Stimulated activated CD4-positive, alpha-beta T cell treated with anti-CD3 and anti-CD28 coated beads, Interleukin-2, amount 100 ng/mL, for 4 hours (primary cell): ENCODE results near the gene BPIFA3.

ENCODE experiments used
- DNase-seq: peaks from one replicate; pipeline ENCODE4 v3.0.0-alpha.2; 2020; ENCODE audit warnings: low read depth

Gene BPIFA3

GRCh38 chr20:33224399-33224798, 7.2 kb downstream of the BPIFA3 start:
- DNase-seq, result no peak

GRCh38 chr20:33229843-33230242, 12.7 kb downstream of the BPIFA3 start:
- no peak for DNase-seq

DNA sequence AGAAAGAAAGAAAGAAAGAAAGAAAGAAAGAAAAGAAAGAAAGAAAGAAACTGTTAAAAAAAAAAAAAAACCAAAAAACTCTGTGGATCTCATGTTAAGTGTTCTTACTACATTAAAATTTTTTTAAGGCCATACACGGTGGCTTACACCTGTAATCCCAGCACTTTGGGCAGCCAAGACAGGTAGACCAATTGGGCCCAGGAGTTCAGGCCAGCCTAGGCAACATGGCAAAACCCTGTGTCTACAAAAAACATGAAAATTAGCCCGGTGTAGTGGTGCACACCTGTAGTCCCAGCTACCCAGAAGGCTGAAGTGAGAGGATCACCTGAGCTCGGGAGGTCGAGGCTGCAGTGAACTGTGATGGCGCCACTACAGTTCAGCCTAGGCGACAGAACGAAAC, 14.1 kb downstream of the BPIFA3 start:
- no peak for DNase-seq

DNA sequence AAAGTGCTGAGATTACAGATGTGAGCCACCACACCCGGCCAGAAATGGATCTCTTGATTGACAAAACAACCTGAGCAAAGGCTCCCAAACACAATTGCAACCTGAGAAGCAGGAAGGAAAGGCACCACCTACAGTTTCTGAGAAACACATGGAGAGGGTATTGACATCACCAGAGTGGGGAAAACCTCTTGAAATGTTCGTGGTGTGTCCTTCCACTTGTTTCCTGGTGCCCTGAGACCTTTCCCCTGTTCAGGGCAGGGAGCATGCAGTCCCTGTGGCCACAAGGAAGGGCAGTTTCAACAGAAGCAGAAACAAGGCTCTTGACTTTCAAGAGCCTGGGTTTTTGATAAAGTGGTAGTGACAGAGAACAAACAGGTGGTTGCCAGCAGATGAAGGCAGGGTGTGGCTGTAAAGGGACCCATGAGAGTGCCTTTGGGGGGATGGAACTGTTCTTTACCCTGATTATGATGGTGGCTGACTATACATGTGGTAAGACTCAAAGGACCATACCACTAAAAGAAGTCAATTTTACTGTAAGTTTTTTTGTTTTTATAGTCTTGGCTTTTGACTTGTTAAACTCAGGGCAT, 15.4 kb downstream of the BPIFA3 start:
- DNase-seq, result no peak

GRCh38 chr20:33233129-33233774, 16.1 kb downstream of the BPIFA3 start:
- no peak for DNase-seq

- DNase-seq, result no peak
These were observed 16.9 kb downstream of the BPIFA3 start for GRCh38 chr20:33234050-33234449.

DNA sequence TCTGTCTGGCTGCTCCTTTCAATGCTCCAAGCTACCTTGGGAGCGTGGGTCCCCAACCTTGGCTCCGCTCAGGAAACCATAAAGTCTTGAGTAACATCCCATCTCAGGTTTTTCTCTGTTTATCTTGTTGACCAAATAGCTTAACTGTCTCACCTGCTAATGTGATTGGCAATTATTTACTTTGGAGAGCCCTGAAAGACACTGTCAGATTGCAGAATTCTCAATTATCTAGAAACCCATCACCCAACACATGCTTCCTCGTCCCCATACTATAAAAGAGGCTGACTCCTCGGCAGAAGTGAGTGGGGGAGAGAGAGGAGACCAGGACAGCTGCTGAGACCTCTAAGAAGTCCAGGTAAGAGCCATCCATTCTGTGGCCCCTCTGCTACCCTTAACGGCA, 18.5 kb downstream of the BPIFA3 start, which contains the start of gene BPIFA1:
TSS of gene BPIFA1 (plus strand) at position 301 of the 400 bp plus-strand sequence. CDS start 1,716 bp downstream, outside the sequence.
- DNase-seq, result no peak

DNA sequence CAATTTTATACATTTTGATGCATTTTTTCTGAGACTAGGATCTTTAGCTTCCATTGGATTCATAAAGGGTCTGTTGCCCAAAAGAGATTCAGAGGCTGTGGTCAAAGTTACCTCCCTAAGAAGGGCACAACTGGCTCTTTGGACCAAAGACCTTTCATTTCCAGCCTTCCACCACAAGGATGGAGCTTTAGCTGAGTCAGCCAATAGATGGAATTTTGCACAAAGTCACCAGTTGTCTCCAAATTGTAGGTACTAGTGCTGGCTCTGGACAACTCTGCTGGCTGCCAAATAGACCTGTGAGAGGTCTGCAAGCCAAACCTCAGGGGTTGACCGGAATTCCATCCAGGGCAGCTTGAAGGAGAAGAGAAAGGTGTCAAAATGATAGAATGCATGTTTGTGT, 19.2 kb downstream of the BPIFA3 start:
- DNase-seq, result no peak

DNA sequence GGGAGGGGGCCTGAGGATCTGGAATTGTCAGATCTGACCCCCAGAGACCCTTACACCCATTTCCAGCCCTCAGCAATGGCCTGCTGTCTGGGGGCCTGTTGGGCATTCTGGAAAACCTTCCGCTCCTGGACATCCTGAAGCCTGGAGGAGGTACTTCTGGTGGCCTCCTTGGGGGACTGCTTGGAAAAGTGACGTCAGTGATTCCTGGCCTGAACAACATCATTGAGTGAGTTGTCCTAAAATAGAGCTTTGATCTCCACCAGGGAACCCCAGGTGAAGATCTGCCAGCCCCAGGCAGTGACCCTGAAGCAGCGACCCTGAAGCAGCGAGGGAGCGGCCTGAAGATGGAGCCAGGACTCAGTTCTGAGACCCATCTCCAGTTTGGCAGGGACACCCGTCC, 20.8 kb downstream of the BPIFA3 start:
- no peak for DNase-seq

- no peak for DNase-seq
These were observed 22.3 kb downstream of the BPIFA3 start for GRCh38 chr20:33239418-33239817.

DNA sequence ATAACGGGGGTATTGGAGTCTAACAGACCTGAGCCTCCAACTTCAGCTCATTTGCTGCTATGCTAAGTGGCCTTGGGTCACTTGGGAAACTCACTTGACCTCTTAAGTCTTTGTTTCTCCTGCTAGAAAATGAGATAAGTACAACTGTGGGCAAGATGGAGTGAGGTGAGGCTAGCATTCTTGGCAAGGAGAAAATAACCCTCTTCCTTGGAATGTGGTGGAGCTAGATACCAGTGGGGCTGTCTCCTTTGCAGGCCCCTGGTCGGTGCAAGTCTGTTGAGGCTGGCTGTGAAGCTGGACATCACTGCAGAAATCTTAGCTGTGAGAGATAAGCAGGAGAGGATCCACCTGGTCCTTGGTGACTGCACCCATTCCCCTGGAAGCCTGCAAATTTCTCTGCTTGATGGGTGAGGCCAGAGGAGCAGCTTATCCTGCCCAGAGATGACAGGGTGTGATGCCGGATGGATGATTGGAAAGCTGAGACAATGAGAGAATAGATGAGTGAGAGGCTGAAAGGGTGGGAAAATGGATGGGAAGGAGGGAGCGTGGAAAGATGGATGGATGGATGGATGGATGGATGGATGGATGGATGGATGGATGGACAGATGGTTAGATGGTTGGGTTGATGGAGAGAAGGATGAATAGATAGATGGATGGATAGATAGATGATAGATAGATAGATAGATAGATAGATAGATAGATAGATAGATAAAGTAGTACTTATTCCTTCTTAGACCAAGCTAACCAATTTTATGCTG, 23.0 kb downstream of the BPIFA3 start:
- DNase-seq, result no peak

DNA sequence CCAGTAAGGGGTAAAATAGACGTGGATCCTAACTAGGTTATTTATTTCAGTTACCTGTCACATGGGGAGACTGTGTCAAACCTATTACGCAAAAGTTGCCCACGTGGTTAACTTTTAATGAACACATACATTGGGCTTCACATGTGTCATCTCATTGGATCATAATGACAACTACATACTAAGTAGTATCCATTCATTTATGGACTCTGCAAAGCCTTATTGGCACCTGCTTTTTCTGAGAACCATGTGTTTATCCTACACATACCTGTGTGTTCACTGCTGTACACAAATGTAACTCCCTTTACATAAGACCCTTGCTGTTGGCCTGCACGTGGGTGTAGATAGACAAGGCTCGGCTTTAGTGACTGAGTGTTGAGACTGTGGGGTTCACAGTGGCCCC, 23.8 kb downstream of the BPIFA3 start:
- DNase-seq, result no peak

DNA sequence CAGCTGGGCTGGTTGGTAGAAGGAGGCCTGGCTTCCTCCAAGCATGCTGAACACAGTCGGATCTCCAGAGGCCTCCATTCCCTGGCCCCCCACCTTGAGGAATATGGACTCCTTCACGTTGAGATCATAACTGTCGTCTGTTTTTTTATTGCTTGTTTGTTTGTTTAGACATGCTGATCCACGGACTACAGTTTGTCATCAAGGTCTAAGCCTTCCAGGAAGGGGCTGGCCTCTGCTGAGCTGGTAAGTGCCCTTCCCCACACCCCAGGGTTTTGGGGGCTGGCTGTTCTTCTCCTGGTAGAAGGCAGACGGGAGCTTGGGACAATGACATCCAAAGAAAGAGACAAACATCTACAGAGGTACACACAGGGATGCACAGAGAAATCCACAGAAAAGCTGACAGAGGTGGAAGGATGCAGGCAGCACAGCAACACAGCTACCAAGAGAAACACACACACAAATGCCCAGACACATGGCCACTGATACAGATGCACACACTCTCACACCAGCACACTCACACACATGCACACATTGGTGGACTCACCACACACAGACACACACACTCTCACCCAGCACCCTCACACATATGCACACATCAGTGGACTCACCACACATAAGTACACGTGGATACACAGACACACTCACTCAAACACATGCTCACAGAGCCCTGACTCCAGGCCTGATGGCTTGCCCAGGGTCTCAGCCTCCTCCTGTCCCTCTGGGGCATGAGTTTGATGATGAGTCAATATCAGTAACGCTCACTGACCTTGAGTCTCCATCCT, 25.4 kb downstream of the BPIFA3 start:
- no peak for DNase-seq

DNA sequence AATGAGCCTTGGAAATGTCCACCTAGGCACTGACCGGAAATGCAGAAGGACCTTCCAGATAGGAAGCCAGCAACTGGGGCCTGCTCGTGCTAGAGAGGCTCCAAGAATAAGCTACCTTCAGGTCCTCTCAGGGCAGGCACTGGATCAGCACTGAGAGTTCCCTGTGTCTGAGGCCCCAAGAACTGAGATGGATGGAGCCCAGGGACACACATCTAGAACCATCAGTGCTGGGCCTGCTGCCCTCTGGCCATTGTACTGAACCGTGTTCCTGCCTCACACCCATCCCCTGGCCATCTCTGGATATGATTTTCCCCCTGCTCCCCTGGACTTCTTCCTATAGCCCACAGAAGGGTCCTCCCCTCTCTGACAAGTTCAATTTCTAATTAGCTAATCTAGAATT, 28.9 kb downstream of the BPIFA3 start:
- no peak for DNase-seq

DNA sequence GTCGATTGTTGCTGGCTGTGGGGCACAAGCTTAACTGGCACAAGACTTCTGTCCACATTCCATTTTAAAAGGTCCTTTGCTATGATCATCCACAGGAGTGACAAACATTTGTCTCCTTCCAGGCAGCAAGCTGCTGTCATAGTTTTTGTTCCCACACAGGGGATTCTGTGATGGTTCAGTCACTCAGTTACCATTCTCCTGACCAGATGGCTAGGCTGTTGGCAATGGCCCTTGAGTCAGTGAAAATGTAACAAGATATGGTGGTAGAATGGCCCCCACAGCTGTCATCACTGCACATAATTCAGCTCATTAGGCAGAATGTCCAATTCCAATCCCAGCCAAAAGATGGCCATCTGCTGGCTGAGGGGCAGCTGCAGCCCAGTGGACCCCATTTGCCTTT, 32.3 kb downstream of the BPIFA3 start:
- DNase-seq, result no peak

DNA sequence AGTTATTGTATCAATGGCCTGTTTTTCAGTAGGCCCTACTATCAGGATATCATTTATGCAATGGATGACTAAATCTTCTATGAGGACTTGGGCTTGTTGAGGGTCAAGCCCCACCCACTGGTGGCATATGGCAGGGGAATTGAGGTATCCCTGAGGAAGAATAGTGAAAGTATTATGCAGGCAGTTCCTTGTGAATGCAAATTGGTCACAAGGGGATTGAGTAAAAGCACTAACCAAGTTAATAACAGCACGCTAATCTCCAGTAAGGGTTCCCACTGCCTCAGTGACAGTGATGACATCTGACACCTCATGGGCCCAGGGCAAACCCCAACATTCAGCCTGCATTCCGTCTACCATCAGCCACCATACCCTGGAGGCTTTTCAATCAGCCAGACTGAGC, 33.5 kb downstream of the BPIFA3 start:
- no peak for DNase-seq

DNA sequence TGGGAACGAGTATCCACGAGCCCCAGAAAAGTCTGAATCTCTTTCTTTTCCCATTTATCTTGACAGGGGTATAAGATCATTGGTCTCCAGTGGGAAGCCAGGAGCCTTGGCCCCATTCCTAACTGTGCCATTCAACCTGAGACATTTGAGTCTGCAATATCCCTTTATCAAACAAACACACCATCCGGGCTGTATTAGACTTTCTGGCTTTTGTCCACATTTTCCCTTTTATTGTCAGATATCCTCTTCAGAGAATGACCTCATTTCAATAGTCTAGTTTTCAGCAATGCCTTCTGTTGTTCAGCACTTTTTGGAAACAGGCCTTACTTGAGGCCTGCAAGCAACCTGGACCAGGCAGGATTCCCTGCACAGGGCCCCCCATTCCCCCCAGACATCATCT, 34.3 kb downstream of the BPIFA3 start:
- no peak for DNase-seq

- DNase-seq, result no peak
These were observed 35.3 kb downstream of the BPIFA3 start for GRCh38 chr20:33252460-33252859.

DNA sequence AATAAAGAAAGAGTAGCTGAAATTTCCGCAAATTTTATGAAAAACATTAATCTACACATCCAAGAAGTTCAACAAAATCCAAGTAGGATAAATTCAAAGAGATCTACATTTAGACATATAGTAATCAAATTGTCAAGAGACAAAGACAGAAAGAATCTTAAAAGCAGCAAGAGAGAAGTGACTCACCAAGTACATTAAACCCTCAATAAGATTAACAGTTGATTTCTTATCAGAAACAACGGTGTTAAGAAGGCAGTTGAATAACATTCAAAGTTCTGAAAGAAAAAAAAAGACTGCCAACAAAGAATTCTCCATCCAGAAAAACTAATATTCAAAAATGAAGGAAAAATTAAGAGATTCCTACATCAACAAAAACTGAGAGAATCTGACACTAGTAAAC, 37.9 kb downstream of the BPIFA3 start:
- no peak for DNase-seq

DNA sequence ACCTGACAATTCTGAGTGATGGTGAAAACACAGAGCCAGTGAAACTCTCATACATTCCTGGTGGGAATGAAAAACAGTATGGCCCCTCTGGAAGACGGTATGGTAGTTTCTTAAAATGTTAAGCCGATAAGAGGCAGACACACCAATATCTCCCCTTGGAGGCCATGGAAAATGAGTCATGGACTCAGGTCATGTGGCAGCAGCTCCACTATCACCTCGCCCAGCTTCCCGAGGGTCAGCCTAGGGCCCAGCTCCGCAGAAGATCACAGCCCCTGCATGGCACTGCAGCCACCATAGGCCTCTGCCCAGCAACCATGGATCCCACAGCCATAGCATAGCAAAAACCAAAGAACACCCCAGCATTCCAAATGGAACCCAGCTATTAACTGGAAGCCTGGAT, 40.1 kb downstream of the BPIFA3 start:
- no peak for DNase-seq

DNA sequence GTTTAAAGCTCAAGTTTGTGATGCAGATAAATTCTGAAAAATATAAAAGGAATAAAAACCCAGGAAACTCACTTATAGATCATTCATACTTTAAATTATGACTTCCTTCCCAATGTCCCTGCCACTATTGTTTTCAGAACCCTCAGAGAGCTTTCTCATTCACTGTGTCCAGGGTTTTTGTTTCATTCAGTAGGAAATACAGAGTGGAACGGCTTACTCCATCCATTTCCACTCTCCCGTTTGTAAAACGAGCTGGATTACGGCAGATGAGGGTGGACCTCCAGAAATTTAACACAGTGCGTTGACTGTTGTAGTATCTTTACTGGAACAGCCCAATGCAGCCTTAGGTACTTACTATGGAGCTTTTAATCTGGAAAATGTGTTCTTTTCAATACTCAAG, 42.2 kb downstream of the BPIFA3 start:
- no peak for DNase-seq

DNA sequence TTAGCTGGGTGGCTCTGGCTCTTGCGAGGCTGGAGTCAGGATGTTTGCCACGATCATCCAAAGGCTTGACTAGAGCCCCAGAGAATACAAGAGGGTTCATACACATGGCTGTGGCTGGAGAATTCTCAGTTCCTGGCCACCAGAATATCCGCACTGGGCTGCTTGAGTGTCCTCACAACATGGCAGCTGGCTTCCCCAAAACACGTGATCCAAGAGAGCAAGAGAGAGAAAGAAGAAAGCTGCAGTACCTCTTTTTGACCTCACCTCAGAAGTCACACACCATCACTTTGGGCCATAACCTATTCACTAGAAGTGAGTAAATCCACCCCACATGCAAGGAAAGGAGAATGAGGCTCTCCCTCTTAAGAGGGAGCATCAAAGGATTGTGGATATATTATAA, 44.3 kb downstream of the BPIFA3 start:
- DNase-seq, result no peak

- no peak for DNase-seq
These were observed 45.5 kb downstream of the BPIFA3 start for GRCh38 chr20:33262658-33263065.
